ENCODE data around the gene EPS15. TPM values are rescaled to one million over a fixed set of nuclear protein-coding genes. Genes with fewer than 3 reads are reported as not detected.

The EPS15 gene
- polyA plus RNA-seq, 1 donor (not counting 4 experiments of a cell fraction or from before 2014, with no cell fraction given), result 33.2 TPM

GRCh38 chr1:51324251-51325010, 194.6 kb downstream of the EPS15 start:
- H3K9ac ChIP-seq (ENCODE audit: control insufficient read depth, extremely low read depth, insufficient read depth, low read length), result no peak overlapping the region
- dilution Hi-C loops (cut with MboI; ENCODE audit: extremely low pct_ligation_motif_present, low sequenced_read_pairs), result no loop called here
- no peak overlapping the region for H3K4me3 ChIP-seq (ENCODE audit: control insufficient read depth in 2 of 3, extremely low read depth in 1 of 3, insufficient read depth in 2 of 3, low read depth in 1 of 3, low read length in 3 of 3)
- H2AFZ ChIP-seq (ENCODE audit: control insufficient read depth, low read length), result no peak overlapping the region
- no peak for TF ChIP-seq CTCF (optimal IDR thresholded peaks at IDR 0.05 in 1 of 3, IDR thresholded peaks at IDR 0.05 in 1 of 3, conservative IDR thresholded peaks at IDR 0.05 in 1 of 3; ENCODE audit: extremely low read depth in 1 of 3, insufficient read depth in 2 of 3, low read length in 3 of 3)
- no peak for TF ChIP-seq EZH2 (IDR thresholded peaks at IDR 0.05; ENCODE audit: low read length)
- H4K20me1 ChIP-seq (ENCODE audit: control insufficient read depth, extremely low read depth, insufficient read depth, low read length), result no peaks in the 10 kb centered on the region
- H3K4me1 ChIP-seq (ENCODE audit: control insufficient read depth, extremely low read depth, insufficient read depth, low read length), result no peaks in the 10 kb centered on the region
- H3K27ac ChIP-seq (ENCODE audit: control insufficient read depth, insufficient read depth, low read length), result no peak overlapping the region
- H3K4me2 ChIP-seq (ENCODE audit: control insufficient read depth, extremely low read depth, insufficient read depth, low read depth, low read length), result no peak overlapping the region
- H3K27me3 ChIP-seq (ENCODE audit: control insufficient read depth, extremely low read depth, insufficient read depth, low read length), result peaks cover 2% of the 10 kb centered on the region
- no peaks in the 10 kb centered on the region for H3K9me3 ChIP-seq (ENCODE audit: control insufficient read depth, low read depth, low read length)
- FAIRE-seq, result no peak
- H3K36me3 ChIP-seq (ENCODE audit: control insufficient read depth in 2 of 2, extremely low read depth in 1 of 2, insufficient read depth in 2 of 2, low read length in 2 of 2), result no peaks in the 10 kb centered on the region
- no peaks in the 10 kb centered on the region for H3K9me1 ChIP-seq (ENCODE audit: control insufficient read depth, extremely low read depth, insufficient read depth, low read length)
- no peak for DNase-seq (ENCODE audit: low read depth, low spot score)
- H3K79me2 ChIP-seq (ENCODE audit: control insufficient read depth, insufficient read depth, low read length), result no peaks in the 10 kb centered on the region

- Histone ChIP-seq H3K9me1 (ENCODE audit: control insufficient read depth, extremely low read depth, insufficient read depth, low read length) (no peaks in the 10 kb centered on the region), H3K27ac (ENCODE audit: control insufficient read depth, insufficient read depth, low read length) (no peak overlapping the region), H4K20me1 (ENCODE audit: control insufficient read depth, extremely low read depth, insufficient read depth, low read length) (no peaks in the 10 kb centered on the region), H2AFZ (ENCODE audit: control insufficient read depth, low read length) (no peak overlapping the region), H3K9me3 (ENCODE audit: control insufficient read depth, low read depth, low read length) (no peaks in the 10 kb centered on the region), H3K4me3 (ENCODE audit: control insufficient read depth in 2 of 3, extremely low read depth in 1 of 3, insufficient read depth in 2 of 3, low read depth in 1 of 3, low read length in 3 of 3) (no peak overlapping the region), H3K9ac (ENCODE audit: control insufficient read depth, extremely low read depth, insufficient read depth, low read length) (no peak overlapping the region), H3K4me1 (ENCODE audit: control insufficient read depth, extremely low read depth, insufficient read depth, low read length) (no peaks in the 10 kb centered on the region), H3K36me3 (ENCODE audit: control insufficient read depth in 2 of 2, extremely low read depth in 1 of 2, insufficient read depth in 2 of 2, low read length in 2 of 2) (no peaks in the 10 kb centered on the region), H3K79me2 (ENCODE audit: control insufficient read depth, insufficient read depth, low read length) (no peaks in the 10 kb centered on the region), H3K4me2 (ENCODE audit: control insufficient read depth, extremely low read depth, insufficient read depth, low read depth, low read length) (no peak overlapping the region), H3K27me3 (ENCODE audit: control insufficient read depth, extremely low read depth, insufficient read depth, low read length) (no peaks in the 10 kb centered on the region)
- dilution Hi-C loops (cut with MboI; ENCODE audit: extremely low pct_ligation_motif_present, low sequenced_read_pairs), result no loop called here
- TF ChIP-seq EZH2 (IDR thresholded peaks at IDR 0.05; ENCODE audit: low read length), result no peak
- no peak for TF ChIP-seq CTCF (optimal IDR thresholded peaks at IDR 0.05 in 1 of 3, IDR thresholded peaks at IDR 0.05 in 1 of 3, conservative IDR thresholded peaks at IDR 0.05 in 1 of 3; ENCODE audit: extremely low read depth in 1 of 3, insufficient read depth in 2 of 3, low read length in 3 of 3)
- DNase-seq (ENCODE audit: low read depth, low spot score) (no peak), FAIRE-seq (no peak)
These were observed 195.3 kb downstream of the EPS15 start for GRCh38 chr1:51323778-51324177.

Measured in keratinocyte (primary cell).